ENCODE results near the gene F12. TPM values are rescaled to one million over a fixed set of nuclear protein-coding genes. Genes with fewer than 3 reads are reported as not detected.

Gene F12
- total and polyA plus RNA-seq, 2 of the 8 experiments (the other 6 are each of a cell fraction or from before 2014, with no cell fraction given), result 6.5 to 7.8 TPM

DNA sequence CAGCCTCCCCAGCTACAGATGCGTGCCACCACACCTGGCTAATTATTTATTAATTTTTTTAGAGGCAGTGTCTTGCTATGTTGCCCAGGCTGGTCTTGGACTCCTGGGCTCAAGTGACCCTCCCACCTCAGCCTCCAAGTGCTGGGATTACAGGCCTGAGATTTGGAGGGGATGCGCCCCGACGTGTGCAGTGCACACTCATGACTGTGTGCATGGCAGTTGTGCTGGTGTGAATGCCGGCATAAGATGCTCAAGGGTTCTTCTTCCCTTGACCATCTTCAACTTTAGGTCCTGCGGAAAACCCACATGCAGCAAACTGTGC is 28.6 kb downstream of the F12 start:
- no peak overlapping the region for H3K18ac ChIP-seq (ENCODE audit: extremely low read depth, low read length)
- no peak overlapping the region for H3K23ac ChIP-seq (ENCODE audit: insufficient read length)
- DNase-seq (ENCODE audit: low read depth in 1 of 2, low spot score in 2 of 2), result no peak
- H2BK15ac ChIP-seq (ENCODE audit: low read length), result peak overlapping the region; percentile 83
- no peaks in the 10 kb centered on the region for H3K79me2 ChIP-seq (ENCODE audit: control insufficient read depth in 1 of 2, insufficient read depth in 2 of 2, low read length in 2 of 2)
- H2BK5ac ChIP-seq (ENCODE audit: low read depth, low read length), result no peak overlapping the region
- H2AK5ac ChIP-seq (ENCODE audit: low read depth, low read length), result no peak overlapping the region; the same call in 1 of the 2 replicates
- H3K27me3 ChIP-seq (replicated peaks in 1 of 4; ENCODE audit: control insufficient read depth in 3 of 4, extremely low read depth in 1 of 4, insufficient read depth in 3 of 4, low read length in 3 of 4), result peaks cover 0 to 2% (median under 1%) of the 10 kb centered on the region in 4 experiments; a peak in 2 of 7 replicates
- H3K23me2 ChIP-seq (ENCODE audit: low read depth, low read length), result no peaks in the 10 kb centered on the region
- no peaks in the 10 kb centered on the region for H3K36me3 ChIP-seq (ENCODE audit: control insufficient read depth in 2 of 4, insufficient read depth in 4 of 4, low read length in 3 of 4)
- ChIA-PET CTCF (ENCODE audit: partially characterized antibody) (interaction anchor here (0.6 to 18.7 kb wide), 5 partner anchors 8 to 113 kb away, joined by 3 to 430 read pairs (median 363); partner anchors contain the start of genes PRR7 and SLC34A1), POLR2A (ENCODE audit: partially characterized antibody) (interaction anchor here (0.8 to 3.1 kb wide), 5 partner anchors 8 to 75 kb away, joined by 3 to 14 read pairs (median 5); partner anchors contain the start of gene GRK6)
- H2BK12ac ChIP-seq (ENCODE audit: low read depth, low read length), result peak overlapping the region; percentile 77; the same call in 1 of the 2 replicates
- H2BK120ac ChIP-seq (replicated peaks; ENCODE audit: low read depth, low read length), result peak overlapping the region; percentile 72
- H3K27ac ChIP-seq (ENCODE audit: low read depth, low read length), result no peak overlapping the region
- peaks cover 0 to 13% (median 2%) of the 10 kb centered on the region in 4 experiments; a peak in 4 of 7 replicates for H3K4me1 ChIP-seq (replicated peaks in 1 of 4; ENCODE audit: control insufficient read depth in 3 of 4, insufficient read depth in 4 of 4, low read length in 3 of 4)
- no peak for FAIRE-seq
- no peak overlapping the region for H4K5ac ChIP-seq (ENCODE audit: insufficient read length, low read depth, low read length)
- H4K8ac ChIP-seq (ENCODE audit: extremely low read depth, insufficient read depth, low read length), result no peak overlapping the region
- no peak overlapping the region for H3K4me2 ChIP-seq (ENCODE audit: insufficient read depth in 1 of 2, low read depth in 2 of 2, low read length in 2 of 2)
- no peak overlapping the region for H3K56ac ChIP-seq (replicated peaks; ENCODE audit: insufficient read length, low read depth, low read length)
- 92% methylated on average over 5 of the region's 6 CpGs; no CpG with 5 or more reads in 1 of the 2 experiments for WGBS, 2 experiments (ENCODE audit: extremely low coverage in 1 of 2, insufficient coverage in 1 of 2, insufficient read length in 1 of 2, insufficient replicate concordance in 2 of 2, low coverage in 1 of 2, low lambda C conversion rate in 2 of 2, missing lambda C conversion rate in 1 of 2)
- no peaks in the 10 kb centered on the region for H3K9me3 ChIP-seq (ENCODE audit: insufficient read depth in 2 of 2, low read depth in 1 of 2, low read length in 1 of 2)
- 0 out of 2 replicates have a peak overlapping the region, but pooled peaks have one; percentile 23 for H2BK20ac ChIP-seq (ENCODE audit: low read length)
- H3K14ac ChIP-seq (ENCODE audit: insufficient read length), result no peak overlapping the region
- no peak overlapping the region for H3K4me3 ChIP-seq (ENCODE audit: extremely low read depth in 1 of 4, insufficient read depth in 2 of 4, low read depth in 3 of 4, low read length in 4 of 4)
- no peaks in the 10 kb centered on the region for H4K20me1 ChIP-seq (replicated peaks in 1 of 2; ENCODE audit: control insufficient read depth in 1 of 2, insufficient read depth in 2 of 2, low read length in 2 of 2)
- peak overlapping the region; percentile 77 for H3K4ac ChIP-seq (replicated peaks; ENCODE audit: insufficient read length, low read depth, low read length)
- H2AFZ ChIP-seq (ENCODE audit: low read length), result no peak overlapping the region
- H4K91ac ChIP-seq (replicated peaks; ENCODE audit: insufficient read length, low read length), result peak overlapping the region; percentile 89
- H3K9ac ChIP-seq (replicated peaks in 1 of 4; ENCODE audit: extremely low read depth in 1 of 4, low read depth in 3 of 4, low read length in 3 of 4), result no peak overlapping the region
- no peaks in the 10 kb centered on the region for H3K79me1 ChIP-seq (ENCODE audit: low read depth, low read length)
- TF ChIP-seq RAD21 (IDR thresholded peaks at IDR 0.05 in 1 of 2, conservative IDR thresholded peaks at IDR 0.05 in 1 of 2; ENCODE audit: low read depth in 2 of 2, low read length in 2 of 2), result no peak
- TF ChIP-seq RNF2 (IDR thresholded peaks at IDR 0.05; ENCODE audit: borderline replicate concordance, low read depth, low read length, missing control alignments, poor library complexity, severe bottlenecking), result no peak
- no peak for TF ChIP-seq MAFK (IDR thresholded peaks at IDR 0.05; ENCODE audit: low read depth, low read length)
- TF ChIP-seq HDAC2 (IDR thresholded peaks at IDR 0.05; ENCODE audit: borderline replicate concordance in 1 of 2, low read depth in 2 of 2, low read length in 2 of 2), result no peak
- no peak for TF ChIP-seq GTF2F1 (IDR thresholded peaks at IDR 0.05; ENCODE audit: borderline replicate concordance, low read depth, low read length)
- TF ChIP-seq ZNF274 (IDR thresholded peaks at IDR 0.05; ENCODE audit: borderline replicate concordance, extremely low read depth, low read length), result no peak
- no peak for TF ChIP-seq SIRT6 (IDR thresholded peaks at IDR 0.05; ENCODE audit: low read length)
- TF ChIP-seq, protein P1, sequence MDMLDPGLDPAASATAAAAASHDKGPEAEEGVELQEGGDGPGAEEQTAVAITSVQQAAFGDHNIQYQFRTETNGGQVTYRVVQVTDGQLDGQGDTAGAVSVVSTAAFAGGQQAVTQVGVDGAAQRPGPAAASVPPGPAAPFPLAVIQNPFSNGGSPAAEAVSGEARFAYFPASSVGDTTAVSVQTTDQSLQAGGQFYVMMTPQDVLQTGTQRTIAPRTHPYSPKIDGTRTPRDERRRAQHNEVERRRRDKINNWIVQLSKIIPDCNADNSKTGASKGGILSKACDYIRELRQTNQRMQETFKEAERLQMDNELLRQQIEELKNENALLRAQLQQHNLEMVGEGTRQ (IDR thresholded peaks at IDR 0.05; ENCODE audit: low read length), result no peak
- TF ChIP-seq, protein P2, sequence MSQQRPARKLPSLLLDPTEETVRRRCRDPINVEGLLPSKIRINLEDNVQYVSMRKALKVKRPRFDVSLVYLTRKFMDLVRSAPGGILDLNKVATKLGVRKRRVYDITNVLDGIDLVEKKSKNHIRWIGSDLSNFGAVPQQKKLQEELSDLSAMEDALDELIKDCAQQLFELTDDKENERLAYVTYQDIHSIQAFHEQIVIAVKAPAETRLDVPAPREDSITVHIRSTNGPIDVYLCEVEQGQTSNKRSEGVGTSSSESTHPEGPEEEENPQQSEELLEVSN (IDR thresholded peaks at IDR 0.05), result no peak
- TF ChIP-seq MAX (IDR thresholded peaks at IDR 0.05), result no peak
